ENCODE results near the gene UCK2.

DNA sequence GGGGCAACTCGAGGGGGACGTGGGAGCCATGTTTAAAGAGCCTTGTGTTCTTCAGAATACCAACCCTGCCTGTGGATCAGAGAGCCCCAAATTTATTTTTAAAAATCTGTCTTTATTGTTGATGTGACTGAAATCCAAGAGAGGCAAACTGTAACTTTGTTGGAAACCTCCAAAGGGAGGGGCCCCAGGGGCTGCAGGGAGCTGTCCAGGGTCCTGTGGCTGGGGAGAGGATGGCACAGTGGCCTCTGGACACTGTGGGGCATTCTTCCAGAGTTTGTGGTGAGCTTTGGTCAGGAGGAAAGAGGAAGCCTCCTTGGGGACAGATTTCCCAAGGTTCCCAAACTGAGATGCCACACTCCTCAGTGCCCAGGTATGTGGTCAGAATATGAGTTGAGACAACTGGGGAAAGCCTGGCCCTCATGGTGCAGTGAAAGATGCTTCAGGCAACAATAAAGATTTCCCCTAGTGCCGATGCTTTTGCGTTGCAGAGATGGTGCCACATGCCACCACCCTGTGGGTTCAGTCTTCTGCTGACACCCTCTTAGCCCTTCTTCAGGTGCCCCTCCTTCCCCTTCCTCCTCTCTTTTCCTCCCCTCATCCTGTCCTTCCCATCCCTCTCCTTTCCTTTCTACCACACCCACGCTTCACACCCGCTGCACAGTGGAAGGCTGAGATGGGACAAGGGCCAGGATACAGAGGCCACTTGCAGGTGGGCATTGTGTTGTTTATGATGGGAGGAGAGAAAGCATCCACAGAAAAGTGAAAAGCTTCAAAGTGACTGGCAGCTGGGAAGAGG lies 122.1 kb downstream of the UCK2 start:
- no peak for TF ChIP-seq POLR2AphosphoS5 (IDR thresholded peaks at IDR 0.05)
- no peak for TF ChIP-seq POLR2A (IDR thresholded peaks at IDR 0.05)
- TF ChIP-seq, protein P1, sequence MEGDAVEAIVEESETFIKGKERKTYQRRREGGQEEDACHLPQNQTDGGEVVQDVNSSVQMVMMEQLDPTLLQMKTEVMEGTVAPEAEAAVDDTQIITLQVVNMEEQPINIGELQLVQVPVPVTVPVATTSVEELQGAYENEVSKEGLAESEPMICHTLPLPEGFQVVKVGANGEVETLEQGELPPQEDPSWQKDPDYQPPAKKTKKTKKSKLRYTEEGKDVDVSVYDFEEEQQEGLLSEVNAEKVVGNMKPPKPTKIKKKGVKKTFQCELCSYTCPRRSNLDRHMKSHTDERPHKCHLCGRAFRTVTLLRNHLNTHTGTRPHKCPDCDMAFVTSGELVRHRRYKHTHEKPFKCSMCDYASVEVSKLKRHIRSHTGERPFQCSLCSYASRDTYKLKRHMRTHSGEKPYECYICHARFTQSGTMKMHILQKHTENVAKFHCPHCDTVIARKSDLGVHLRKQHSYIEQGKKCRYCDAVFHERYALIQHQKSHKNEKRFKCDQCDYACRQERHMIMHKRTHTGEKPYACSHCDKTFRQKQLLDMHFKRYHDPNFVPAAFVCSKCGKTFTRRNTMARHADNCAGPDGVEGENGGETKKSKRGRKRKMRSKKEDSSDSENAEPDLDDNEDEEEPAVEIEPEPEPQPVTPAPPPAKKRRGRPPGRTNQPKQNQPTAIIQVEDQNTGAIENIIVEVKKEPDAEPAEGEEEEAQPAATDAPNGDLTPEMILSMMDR (IDR thresholded peaks at IDR 0.05) = no peak

Measured in sigmoid colon (tissue), 4 donors.